GM19043 (cell line): Measurements from ENCODE around the gene M1AP.

Experiments used
- ATAC-seq: cut with Tn5 transposase; IDR thresholded peaks from one replicate; pipeline ENCODE4 v1.9.1; 2021; ENCODE audit warnings: low read depth; ENCODE audit not compliant: unreplicated experiment

Gene M1AP

DNA sequence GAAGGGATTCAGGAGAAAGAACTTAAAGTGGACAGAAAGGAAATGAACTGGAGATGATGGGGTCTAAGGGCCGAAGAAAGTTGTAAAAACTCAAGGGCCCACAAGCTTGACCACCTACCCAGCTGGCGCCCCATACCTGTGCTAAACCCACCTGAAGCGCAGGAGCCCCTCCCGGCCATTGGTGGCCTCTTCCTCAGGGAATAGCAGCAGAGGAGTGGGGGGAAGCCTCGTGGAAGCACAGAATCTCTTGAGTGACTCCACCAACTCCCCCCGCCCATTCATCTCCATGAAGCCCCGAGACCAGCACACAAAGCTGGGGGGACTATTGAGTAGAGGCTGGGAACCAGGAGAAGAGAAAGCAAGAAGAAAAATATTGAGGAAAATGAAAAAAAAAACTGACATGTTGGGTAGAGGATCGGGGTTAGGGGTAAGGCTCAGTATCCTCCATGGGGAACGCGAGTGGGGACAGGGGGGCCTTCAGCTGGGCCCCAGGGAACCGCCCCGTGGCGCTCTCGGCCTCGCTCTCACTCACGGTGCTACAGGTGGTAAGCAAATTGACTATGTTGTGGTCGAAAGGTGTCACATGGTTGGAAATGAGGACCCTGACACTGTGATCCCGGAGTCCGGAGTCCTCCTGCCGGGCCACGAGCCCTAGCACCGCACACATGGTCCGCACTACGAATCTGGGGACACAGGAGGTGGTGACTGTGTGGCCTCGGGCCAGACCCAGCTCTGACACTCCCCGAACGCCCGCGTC, 119.4 kb downstream of the M1AP start:
- no peak for ATAC-seq

DNA sequence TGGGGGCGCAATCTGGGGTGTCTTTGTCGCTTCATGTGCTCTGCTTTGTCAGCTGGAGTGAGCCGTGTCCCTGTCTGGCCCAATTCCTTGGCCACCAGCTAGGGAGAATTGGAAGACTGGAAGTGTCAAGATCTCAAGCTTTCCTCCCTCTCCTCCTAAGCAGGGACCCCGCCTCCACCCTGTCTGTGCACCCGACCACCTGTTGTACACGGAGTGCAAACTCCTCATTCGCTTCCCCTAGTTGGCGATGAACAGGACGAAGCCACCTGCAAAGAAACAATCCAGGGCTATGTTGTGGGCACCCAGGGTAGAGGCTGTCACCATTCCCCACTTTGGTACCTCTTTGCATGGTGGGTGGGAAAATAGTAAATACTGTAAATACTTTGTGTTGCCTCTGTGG, 120.4 kb downstream of the M1AP start:
- no peak for ATAC-seq

DNA sequence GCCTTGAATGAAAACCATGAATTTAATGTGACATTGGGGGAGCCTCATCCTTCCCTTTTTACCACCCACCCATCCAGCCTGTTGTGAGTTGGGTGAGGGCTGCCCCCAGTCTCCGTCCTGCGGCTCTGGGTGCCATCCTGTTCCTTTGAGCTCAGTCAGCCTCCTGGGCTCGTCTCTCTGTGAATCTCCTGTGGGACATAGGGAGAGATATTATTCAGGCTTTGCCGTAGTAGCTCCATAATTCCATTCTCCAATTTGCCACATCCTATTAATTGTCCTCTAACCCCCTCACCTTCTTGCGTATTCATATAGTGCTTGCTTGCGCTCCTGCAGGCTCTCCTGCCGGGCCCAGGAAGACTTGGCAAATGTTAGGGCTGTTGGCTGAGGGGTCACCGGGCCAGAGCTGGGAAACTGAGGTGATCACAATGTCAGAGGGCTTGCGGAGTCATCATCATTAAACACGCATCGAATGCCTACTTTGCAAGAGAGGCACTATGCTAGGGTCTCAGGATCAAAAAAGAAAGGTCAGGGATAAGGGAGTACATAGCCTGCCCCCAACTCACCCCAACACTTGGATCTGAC, 121.4 kb downstream of the M1AP start:
- no peak for ATAC-seq

DNA sequence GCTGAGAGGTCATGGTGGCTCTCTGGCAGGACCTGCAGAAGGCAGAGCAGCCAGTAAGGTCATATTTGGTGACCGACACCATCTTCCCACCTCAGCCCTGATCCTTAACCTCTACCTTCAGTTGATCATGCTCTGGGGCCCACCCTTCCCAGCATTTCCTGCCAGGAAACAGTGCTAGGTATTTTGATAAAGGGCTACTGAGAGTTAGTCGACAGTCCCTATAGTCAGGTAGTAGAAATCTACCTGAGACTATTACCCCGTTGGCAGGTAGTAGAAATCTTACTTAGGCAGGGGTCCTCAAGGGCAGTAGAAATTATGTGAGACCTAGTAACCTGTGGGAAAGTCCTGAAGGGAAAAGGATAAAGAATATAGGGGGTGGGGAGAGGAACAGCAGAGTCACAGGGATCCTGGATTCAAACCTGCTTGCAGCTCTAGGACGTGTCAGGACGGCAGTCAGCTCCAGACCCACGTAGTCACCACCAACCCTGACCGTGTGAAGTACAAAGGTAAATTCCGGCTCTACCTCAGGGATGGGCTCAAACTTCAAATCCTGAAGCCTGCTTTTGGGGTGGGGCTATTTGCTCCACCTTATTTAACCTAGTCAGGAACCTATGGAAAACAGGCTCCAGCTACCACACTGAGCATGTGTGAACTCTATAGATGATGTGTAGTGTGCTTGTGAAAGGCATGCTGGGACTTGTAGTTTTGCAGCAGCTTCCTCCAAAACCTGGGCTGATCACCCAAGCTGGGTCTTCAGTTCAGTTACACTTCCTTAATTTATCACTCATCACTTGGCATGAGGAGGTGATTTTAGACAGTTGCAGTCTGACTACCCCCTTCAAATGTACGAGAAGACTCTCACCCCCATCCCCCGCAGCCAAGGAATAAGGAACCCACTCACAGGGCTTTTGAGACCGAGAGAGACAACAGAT, 122.1 kb downstream of the M1AP start, which contains the start of gene DQX1:
Gene DQX1 (minus strand): TSS at position 515 of the 932 bp plus-strand sequence. CDS start 502 bp downstream, at position 13.
- no peak for ATAC-seq

DNA sequence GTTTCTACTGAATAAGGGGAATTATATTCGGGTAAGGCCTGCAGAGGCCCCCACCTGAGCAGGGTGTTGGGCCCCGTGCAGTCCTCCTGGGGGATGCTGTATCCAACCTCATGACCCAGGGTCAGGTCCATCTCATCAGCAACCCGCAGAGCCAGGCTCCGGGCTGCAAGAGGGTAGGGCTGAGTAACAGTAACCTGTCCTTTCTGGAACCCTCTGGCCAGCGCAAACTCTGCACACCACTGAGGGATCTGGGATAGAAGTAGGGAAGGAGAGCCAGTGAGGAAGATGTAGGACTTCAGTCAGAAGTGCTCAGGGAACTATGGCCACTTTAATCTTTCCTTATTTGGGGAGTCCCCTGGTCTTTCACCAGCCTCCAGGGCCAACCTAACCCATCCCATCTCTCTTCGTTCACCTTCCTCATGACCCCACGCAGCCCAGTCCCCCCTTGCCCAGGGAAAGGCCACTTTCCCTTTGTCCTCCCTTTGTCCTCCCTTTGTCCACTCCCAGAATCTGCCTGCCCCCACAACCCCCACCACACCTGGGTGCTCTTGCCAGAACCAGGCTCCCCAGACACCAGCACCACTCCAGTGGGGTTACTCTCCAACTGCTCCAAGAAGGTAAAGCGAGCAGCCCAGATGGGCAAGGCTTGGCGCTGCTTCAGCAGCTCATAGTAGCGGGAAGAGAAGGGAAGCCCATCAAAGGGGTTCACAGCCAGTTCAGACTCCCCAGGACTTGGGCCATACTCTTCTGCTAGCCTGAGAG, 123.0 kb downstream of the M1AP start:
- no peak for ATAC-seq

DNA sequence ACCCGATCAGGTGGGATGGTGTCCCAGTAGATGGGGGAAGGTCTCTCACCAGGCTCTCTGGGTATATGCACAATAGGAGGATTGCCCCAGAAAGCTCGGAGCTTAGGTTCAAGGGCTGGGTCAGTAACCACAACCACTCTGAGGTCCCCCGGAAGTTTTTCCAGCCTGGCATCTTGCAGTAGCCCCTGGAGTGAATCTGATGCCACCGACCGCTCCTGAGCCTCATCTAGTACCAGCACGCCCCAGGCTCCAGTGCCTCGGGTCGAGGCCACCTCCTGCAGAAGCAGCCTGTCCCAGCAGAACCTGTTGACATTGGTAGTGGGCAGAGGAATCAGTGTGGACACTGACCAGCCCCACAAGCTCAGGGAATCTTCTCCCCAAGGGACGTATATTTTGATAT, 124.1 kb downstream of the M1AP start:
- no peak for ATAC-seq

DNA sequence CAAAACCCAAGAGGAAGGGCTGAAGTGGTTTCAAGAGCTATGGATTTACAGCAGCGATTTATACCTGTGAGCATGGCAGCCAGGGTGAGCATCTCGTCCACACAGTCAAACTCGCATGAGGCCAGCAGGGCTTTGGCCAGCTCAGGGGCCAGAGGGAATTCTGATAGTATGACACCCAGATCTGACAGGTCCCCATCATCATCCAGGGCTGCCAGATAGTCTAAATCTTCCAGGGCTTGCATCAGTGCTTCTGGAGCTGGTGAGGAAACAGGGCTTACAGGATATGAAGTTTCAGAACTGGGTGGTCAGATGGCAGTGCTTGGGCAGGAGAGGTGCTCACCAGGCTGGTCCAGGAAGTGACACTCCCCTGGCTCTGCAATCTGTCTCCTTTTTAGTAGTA, 125.6 kb downstream of the M1AP start:
- ATAC-seq = no peak

DNA sequence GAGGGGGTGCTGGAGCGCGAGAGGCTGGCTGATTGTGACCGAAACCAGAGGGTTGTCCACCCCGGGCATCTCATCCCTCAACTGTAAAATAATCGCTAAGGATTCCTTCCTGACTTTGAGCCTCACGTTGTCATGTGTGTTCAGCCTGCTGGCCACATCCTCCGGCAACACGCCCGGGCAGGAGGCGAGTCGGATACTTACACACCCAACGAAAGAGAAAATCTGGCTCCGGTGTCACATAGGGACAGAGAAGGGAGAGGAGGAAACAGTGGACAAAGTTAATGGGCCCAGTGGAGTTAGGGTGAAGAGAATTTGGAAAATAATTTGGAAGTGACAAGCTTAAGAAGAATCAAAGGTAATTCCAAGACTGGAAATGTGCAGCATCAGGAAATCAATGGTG, 131.5 kb downstream of the M1AP start:
- no peak for ATAC-seq

DNA sequence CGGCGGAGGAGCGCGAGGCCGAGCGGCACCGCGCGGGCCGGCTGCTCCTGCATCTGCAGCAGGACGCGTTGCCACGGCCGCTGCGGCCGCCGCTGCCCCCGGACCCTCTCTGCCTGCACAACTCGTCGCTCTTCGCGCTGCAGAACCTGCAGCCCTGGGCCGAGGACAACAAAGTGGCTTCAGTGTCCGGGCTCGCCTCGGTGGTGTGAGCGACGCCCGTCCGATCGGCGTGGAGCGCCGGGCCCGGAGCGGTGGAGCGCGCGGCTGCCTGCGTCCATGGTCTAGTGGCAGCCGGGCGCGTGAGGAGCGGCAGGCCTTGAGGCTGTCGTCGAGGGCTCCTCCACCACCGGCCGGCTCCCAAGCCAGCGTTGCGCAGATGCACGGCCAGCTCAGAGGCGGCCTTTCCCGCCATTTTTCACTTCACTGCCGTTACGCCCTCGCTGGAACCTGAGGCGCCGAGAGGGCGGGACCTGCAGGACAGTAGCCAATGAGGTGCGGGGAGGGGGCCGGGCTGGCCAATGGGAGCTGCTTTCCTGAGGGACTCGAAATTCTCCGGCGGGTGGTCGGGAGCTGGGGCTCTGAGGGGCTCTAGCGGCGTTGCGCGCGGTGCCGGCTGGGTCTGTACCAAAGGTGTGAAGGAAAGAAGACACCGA, 132.0 kb downstream of the M1AP start:
- ATAC-seq = no peak

DNA sequence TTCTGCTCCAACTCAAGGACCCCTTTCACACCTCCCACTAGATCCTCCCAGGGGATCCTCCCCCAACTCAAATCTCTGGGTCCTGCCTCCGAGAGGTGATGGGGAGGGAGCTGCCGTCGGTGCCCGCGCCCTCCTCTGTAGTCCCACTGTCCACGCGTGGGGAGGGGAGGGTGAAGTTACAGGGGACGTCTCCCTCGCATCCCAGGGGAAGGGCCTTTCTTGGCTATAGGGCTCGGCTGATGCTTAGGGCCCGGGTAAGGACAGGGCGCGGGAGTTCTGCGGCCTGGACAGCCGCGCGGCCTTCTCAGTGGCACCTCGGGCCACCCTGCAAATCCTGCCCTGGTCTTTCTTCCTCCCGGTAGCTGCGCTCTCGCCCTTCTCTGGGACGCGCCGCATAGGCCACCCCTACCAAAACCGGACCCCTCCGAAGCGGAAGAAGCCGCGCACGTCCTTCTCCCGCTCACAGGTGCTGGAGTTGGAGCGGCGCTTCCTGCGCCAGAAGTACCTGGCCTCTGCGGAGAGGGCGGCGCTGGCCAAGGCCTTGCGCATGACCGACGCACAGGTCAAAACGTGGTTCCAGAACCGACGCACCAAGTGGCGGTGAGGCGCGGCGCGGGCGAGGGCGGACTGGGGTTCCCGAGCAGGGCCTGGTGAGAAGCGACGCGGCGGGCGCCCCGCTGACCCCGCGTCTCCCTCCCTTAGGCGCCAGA, 132.7 kb downstream of the M1AP start:
- no peak for ATAC-seq

DNA sequence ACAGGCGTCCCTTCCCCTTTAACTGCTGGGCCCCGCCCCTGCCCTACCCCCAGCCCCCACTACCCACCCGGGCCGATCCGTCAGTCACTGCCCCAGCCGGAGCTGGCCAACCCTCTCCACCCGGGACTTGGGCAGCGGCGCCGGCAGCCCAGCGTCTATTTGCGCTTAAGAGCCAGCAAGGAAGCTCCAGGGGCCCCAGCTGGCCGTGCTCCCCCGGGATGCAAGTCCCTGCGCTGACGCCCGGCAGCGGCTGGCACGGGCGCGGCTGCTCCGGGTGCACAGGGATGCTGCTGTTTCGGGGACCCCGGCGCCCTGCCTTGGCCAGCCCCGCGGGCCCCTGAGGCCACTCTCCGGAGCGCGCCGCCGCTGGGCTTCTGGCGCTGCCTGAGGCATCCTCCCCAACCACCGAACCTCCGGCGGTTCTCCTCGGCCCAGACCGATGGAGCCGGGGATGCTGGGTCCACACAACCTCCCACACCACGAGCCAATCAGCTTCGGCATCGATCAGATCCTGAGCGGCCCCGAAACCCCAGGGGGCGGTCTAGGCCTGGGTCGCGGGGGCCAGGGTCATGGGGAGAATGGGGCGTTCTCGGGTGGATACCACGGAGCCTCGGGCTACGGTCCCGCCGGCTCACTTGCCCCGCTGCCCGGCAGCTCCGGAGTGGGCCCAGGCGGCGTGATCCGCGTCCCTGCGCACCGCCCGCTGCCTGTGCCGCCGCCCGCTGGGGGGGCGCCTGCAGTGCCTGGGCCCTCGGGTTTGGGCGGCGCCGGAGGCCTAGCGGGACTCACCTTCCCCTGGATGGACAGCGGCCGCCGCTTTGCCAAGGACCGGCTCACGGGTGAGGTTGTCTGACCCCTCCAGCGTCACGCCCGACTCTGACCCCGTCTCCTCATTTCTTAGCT, 133.5 kb downstream of the M1AP start, which contains the start of gene TLX2:
Gene TLX2 (plus strand): TSS at position 83 of the 903 bp plus-strand sequence. CDS start 357 bp downstream, at position 440.
- ATAC-seq = no peak

DNA sequence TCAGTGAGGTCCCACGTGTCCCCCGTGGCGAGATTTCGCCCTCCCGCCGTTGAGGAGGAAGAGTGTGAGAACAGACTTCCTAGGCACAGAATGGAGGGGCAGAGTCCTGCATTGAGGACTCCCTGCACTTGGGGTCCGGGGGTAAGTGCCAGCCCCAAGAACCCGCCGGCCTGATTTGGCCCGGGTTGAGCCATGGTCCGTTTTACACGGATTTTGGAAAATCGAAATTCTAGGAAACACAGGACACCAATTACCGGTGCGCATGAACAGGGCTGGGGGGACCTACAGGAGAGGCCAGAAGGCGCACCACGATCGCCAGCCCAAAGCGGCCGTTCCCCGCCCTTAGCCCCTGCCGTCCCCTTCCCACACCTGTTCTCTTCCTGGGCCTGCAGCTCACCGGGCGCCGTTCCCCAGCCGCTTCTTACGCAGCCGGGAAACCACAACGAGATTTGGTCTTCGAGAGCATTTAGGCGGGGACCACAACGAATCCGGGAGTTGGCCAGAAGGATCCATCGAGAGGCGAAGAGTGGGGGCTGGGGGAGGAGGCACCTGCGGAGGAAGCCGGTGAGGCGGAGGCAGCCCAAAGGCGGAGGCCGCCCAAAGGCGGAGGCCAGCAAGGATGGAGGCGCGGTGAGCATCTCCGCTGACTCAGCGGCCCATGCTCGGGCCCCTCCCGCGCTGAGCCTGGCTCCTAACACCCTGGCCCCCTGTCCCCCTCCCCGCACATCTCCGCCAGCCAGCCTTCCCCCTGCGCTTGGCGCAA, 134.3 kb downstream of the M1AP start:
- ATAC-seq = no peak

DNA sequence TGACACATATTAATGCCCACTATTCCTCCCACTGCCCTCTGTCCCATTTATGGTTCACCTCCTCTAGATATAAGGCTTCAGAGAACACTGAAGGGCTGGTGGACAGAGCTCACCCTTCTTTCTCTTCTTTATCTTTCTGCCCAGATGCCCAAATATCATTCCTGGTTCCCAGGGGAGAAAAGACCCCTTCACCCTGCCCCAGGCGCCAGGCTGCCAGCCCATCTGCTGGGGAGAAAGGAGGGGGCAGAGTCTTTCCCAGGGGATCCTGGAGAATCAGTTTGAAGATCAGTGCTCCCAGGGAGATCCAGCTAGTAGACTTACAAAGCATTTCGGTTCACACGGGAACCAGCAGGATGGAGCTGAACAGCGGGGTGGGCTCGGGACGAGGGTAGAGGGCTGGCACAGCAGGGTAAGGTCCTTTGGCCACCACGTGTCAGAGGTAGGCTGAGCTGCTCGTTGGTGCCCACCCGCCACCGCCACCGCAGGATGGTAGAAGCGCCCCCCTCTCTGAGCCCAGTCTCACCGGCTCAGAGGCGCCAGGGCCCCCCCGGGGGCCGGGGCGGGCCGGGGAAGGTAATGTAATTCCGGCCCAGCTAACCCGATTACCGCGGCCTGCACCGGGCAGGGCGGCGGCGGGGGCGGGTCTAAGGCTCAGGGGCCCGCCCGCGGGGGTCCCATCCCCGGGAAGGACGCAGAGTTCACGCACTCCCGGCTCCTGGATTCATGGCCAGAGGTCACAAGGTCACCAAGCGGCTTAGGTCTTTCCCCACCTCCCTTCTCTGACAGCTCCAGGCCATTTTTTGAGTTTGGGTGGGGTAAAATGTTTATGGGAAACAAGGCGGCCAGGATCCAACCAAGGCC, 135.2 kb downstream of the M1AP start:
- ATAC-seq = no peak

DNA sequence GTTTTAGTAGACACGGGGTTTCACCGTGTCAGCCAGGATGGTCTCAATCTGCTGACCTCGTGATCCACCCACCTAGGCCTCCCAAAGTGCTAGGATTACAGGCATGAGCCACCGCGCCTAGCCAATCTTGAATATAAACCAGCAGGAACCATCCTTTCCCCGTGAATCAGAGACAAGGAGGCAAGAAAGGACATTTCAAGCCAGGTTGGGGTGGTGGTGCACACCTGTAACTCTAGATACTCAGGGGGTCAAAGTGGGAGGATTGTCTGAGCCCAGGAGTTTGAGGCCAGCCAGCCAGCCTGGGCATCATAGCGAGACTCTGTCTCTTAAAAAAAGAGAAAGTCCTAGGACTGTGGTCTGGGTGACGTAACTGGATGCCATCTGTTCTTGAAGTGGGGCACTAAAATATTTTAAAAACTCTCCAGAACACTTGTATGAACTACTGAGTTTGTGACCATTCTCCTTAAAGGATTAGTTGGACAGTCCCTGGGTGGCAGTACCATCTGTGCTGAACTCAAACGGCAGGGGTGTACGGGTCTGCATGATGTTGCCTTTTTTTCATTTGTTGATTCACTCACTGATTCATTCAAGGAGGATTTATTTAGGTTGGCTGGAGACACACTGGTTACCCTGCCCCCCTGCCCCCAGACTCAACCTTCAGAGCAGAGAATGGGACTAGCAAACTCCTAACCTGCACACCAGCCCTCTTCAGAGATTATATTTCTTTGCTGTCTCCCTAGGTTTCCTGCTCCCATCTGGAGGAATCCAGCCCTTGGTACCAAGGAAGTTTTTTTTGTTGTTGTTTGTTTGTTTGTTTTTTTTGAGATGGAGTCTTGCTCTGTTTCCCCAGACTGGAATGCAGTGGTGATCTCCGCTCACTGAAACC, 136.8 kb downstream of the M1AP start:
- no peak for ATAC-seq

DNA sequence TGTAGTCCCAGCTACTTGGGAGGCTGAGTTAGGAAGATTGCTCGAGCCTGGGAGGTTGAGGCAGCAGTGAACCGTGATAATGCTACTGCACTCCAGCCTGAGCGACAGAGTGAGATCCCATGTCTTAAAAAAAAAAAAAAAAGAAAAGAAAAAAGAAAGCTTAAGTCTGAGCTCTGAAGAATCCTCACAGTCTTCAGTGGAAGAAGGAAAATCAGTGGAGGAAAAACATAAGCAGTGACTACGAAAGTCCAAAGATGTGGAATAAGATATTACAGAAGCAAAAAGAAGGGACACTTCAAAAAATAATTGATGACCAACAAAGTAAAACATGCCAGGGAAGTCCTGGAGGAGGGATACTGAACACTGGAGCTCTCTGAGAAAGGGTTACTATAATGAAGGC, 137.9 kb downstream of the M1AP start:
- no peak for ATAC-seq
